ENCODE measurements around the gene TLE1. TPM values are rescaled to one million over a fixed set of nuclear protein-coding genes. Genes with fewer than 3 reads are reported as not detected.

TLE1 gene
- total RNA-seq, 1 donor from 2014 or later: 124 TPM

GRCh38 chr9:81573415-81574321 is 115.7 kb downstream of the TLE1 start:
- no peak overlapping the region for H3K4me3 ChIP-seq (ENCODE audit: low read depth, low read length)
- no peak for DNase-seq (ENCODE audit: low read depth)
- TF ChIP-seq CTCF (conservative IDR thresholded peaks at IDR 0.05; ENCODE audit: low read depth, low read length): no peak

GRCh38 chr9:81570083-81570482 is 119.3 kb downstream of the TLE1 start:
- H3K4me3 ChIP-seq (ENCODE audit: low read depth, low read length): no peak overlapping the region
- no peak for DNase-seq (ENCODE audit: low read depth)
- TF ChIP-seq CTCF (conservative IDR thresholded peaks at IDR 0.05; ENCODE audit: low read depth, low read length): no peak

GRCh38 chr9:81566074-81566698 is 123.2 kb downstream of the TLE1 start:
- H3K4me3 ChIP-seq (ENCODE audit: low read depth, low read length): no peak overlapping the region
- DNase-seq (ENCODE audit: low read depth): no peak
- TF ChIP-seq CTCF (conservative IDR thresholded peaks at IDR 0.05; ENCODE audit: low read depth, low read length): no peak

GRCh38 chr9:81565609-81566008 is 123.7 kb downstream of the TLE1 start:
- TF ChIP-seq CTCF (conservative IDR thresholded peaks at IDR 0.05; ENCODE audit: low read depth, low read length): no peak
- no peak for DNase-seq (ENCODE audit: low read depth)
- H3K4me3 ChIP-seq (ENCODE audit: low read depth, low read length): no peak overlapping the region

GRCh38 chr9:81565144-81565543 is 124.2 kb downstream of the TLE1 start:
- TF ChIP-seq CTCF (conservative IDR thresholded peaks at IDR 0.05; ENCODE audit: low read depth, low read length): no peak
- DNase-seq (ENCODE audit: low read depth): no peak
- no peak overlapping the region for H3K4me3 ChIP-seq (ENCODE audit: low read depth, low read length)

GRCh38 chr9:81564632-81565031 is 124.7 kb downstream of the TLE1 start:
- no peak for TF ChIP-seq CTCF (conservative IDR thresholded peaks at IDR 0.05; ENCODE audit: low read depth, low read length)
- DNase-seq (ENCODE audit: low read depth): no peak
- H3K4me3 ChIP-seq (ENCODE audit: low read depth, low read length): no peak overlapping the region
